KBM-7 (cell line): ENCODE data around the gene LINGO3.
A peak's percentile ranks its signal among the peaks of the same experiment; 100 is the strongest.

Experiments used
- DNase-seq: peaks from one replicate; pipeline ENCODE4 v3.0.0-alpha.2; 2015
- in situ Hi-C: fragments of 300-500 bp; cut with MboI; formaldehyde crosslinking; loops from 2 replicates; pipeline ENCODE4 v1.14.3; 2020; ENCODE audit warnings: low sequenced_read_pairs, low pct_unique_long_range_greater_than_20kb, mixed read lengths

LINGO3 gene

DNA sequence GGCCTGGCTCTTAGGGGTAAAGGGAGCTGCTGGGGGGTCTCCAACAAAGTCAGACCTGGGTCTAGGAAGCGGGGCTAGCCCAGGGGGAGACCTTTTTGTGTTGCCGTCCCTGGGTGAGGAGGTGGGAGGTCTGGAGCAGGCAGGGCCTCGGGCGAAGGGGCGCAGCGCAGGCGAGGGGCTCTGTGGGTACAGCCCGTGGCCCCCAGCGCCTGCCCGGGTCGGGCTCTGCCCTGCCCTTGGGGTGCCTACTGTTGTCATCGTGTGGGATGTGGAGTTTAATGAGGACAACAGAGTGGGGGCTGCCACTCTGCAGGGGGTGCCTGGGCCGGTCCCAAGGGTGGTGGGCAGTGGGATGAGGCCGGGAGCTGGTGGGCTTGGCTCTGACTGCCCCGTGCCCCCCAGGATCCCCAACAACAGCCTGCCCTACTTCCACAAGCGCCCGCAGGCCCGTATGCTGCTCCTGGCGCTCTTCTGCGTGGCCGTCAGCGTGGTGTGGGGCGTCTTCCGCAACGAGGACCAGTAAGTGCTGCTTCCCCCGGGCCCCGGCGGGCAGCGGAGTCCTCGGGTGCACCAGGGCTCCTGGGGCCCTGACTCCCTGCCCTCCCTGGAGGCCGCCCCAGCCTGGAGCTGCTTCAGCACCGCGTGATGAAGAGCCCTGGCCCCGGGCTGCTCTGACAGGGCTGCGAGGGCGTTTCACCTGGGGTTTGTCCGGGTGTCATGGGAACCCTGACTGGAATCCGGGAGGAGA is 32.7 kb upstream of the LINGO3 start:
- in situ Hi-C loops: no loop called here
- no peak for DNase-seq

DNA sequence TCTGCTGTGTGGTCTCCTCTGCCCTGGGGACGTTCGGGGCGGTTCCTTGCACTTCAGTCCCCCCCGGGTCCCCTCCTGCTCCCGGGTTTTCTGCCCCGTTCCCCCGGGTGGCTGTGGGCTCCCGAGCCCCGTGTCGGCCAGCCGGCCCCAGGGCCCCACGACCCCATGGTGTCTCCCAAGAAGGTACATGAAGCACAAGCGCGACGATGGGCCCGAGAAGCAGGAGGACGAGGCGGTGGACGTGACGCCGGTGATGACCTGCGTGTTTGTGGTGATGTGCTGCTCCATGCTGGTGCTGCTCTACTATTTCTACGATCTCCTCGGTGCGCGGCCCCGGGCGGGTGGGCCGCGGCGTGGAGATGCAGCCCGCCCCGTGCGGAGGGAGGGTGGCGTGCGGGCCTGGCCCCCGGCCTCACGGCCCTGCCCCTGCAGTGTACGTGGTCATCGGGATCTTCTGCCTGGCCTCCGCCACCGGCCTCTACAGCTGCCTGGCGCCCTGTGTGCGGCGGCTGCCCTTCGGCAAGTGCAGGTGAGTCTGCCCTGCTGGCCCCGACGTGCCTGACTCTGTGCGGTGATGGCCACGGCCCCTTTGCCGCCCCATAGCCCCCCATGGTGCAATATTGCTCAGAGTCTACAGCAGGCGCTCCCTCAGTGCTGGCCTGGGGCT is 31.8 kb upstream of the LINGO3 start:
- in situ Hi-C loops: no loop called here
- no peak for DNase-seq

DNA sequence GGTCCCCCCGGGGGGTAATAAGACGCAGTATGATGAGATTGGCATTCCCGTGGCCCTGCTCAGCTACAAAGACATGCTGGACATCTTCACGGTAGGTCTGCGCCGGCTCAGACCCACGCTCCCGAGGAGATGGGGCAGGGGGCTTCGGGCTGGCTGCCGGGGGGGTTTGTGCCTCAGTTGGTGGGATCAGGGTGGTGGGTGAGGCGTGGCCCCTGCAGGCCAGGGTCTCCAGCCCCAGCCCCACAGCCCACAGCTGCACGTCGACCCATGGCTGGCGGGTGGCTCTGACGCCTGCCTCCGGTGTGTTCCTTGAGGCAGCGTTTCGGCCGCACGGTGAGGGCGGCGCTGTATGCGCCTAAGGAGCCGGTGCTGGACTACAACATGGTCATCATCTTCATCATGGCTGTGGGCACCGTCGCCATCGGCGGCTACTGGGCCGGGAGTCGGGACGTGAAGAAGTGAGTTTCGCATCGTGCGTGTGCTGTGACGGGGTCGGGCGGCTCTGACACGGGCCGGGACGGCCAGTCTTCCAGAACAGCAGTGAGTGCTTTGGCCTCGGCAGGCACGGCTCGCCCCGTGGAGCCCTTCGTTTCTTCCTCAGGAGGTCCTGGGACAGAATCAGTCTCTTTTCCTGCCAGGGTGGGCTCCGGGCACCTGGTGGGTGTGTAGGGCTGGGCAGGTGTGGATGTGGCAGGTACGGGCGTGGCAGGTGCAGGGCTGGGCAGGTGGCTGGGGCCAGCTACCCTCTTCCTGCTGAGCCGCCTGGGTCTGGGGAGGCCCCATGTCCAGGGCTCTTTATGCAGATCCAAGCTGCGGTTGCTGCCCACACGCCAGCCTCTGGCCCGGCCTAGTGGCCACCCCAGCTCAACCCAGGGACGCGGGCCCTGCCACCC is 31.0 kb upstream of the LINGO3 start:
- in situ Hi-C loops: no loop called here
- no peak for DNase-seq

DNA sequence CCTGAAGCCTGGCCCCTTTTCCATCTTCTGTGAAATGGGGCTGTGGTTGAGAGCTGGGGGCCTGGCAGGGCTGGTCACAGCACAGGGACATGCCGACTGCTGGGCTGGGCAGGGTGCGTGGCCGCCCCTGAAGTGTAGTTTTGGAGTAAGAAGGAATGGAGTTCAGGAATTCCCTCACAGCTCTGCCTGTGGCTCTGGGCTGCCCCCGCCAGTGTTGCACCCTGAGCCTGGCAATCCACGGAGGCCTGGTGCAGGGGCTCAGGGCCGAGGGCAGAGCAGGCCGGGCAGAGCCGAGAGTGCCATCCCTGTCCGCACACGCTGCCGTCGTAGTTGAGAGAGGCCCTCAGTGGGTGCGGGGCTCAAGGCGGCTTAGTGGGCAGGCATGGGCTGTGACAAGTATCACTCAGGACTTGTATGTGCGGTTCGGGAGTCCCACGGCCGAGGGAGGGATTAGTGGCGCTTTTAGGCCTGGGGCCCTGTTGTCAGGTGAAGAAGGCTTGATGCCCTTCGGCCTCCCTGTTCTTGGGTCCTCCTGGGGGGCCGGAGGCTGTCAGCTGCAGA is 30.2 kb upstream of the LINGO3 start:
- in situ Hi-C loops: no loop called here
- DNase-seq: no peak

DNA sequence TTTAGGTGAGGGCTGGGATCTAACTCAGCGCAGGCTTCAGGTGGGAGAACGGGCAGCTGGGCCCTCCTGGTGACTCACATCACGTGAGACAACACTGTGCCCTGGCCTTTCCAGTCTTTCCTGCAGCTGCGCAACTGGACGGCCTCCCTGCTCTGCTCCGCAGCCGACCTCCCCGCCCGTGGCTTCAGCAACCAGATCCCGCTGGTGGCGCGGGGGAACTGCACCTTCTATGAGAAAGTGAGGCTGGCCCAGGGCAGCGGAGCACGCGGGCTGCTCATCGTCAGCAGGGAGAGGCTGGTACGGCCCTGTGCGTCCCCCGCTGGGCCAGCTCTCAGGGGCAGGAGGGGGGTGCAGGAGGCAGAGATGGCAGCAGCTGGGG is 29.4 kb upstream of the LINGO3 start:
- in situ Hi-C loops: no loop called here
- peak; percentile 26 for DNase-seq

DNA sequence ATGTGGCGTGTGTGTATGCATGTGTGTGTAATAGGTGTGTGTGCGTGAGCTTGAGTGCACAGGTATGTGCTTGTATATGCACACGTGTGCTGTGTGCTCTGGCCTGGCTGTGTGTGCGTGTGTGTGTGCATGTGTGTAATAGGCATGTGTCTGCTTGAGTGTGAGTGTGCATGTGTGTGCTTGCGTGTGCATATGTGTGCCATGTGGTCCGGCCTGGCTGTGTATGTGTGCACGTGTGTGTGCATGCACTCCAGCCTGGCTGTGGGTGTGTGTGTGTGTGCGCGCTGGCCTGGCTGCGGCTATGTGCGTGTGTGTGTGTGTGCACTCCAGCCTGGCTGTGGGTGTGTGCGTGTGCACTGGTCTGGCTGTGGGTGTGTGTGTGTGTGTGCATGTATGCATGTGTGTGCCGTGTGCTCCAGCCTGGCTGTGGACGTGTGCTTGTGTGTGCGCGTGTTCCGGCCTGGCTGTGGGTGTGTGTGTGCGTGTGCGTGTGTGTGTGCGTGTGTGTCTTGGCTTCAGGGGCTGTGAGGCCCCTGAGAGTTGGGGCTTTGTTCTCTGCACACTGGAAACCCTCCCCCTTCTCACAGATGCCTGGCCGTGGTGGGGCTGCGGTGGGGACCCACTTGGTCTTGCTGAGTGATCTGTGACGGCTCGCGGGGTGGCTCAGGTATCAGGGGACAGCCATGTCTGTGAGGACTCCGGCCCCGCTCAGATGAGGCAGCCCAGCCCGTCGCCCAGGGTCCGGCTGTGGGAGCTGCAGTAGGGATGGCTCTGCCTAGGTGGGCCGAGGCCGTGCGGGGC is 28.8 kb upstream of the LINGO3 start:
- DNase-seq: no peak
- in situ Hi-C loops: no loop called here

DNA sequence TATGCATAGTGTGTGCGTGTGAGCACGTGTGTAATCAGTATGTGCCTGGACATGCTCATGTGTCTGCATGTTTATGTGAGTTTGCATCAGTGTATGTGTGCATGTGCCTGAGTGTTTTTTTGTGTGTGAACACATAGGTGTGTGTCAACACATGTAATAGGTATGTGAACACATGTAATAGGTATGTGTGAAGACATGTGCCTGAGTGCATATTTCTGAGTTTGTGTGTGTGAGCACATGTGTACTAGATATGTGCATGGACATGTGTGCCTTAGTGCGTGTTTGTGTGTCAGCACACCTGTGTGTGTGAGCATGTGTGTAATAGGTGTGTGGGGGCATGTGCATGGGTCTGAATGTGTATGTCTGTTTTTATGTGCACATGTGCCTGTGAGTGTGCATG is 27.9 kb upstream of the LINGO3 start:
- in situ Hi-C loops: no loop called here
- DNase-seq: no peak

DNA sequence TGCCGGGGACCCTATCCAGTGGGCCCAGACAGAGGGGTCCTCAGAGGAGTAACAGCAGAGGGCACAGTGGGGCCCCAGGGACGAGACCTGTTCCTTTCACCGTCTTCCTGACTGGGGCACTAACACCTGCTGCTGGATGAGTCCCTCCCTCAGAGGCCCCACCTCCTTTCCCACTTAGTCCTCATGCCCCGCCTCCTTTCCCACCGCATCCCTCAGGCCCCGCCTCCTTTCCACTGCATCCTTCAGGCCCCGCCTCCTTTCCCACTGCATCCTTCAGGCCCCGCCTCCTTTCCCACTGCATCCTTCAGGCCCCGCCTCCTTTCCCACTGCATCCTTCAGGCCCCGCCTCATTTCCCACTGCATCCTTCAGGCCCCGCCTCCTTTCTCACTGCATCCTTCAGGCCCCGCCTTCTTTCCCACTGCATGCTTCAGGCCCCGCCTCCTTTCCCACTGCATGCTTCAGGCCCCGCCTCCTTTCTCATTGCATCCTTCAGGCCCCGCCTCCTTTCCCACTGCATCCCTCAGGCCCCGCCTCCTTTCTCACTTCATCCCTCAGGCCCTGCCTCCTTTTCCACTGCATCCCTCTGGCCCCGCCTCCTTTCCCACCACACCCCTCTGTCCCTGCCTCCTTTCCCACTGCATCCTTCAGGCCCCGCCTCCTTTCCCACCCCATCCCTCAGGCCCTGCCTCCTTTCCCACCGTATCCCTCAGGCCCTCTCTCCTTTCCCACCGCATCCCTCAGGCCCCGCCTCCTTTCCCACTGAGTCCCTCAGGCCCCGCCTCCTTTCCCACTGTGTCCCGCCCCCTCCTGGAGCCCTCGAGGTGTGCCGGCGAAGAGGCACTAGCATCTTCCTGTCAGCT is 27.3 kb upstream of the LINGO3 start:
- in situ Hi-C loops: no loop called here
- DNase-seq: no peak

DNA sequence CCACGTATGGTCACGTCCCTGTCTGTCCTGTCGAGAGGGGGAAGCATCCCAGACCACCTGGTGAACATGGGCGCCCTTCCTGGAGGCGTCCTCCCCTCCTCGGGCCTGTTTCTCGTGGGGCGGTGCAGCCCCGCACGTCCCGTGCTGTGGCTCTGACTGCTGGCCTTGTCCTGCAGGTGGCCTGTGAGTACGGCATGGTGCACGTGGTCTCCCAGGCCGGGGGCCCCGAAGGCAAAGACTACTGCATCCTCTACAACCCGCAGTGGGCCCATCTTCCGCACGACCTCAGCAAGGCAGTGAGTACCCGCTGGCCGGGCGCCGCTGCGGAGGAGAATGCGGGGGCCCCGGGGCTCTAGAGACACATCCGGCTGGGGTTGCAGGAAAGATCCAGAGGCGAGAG is 26.5 kb upstream of the LINGO3 start:
- in situ Hi-C loops: no loop called here

DNA sequence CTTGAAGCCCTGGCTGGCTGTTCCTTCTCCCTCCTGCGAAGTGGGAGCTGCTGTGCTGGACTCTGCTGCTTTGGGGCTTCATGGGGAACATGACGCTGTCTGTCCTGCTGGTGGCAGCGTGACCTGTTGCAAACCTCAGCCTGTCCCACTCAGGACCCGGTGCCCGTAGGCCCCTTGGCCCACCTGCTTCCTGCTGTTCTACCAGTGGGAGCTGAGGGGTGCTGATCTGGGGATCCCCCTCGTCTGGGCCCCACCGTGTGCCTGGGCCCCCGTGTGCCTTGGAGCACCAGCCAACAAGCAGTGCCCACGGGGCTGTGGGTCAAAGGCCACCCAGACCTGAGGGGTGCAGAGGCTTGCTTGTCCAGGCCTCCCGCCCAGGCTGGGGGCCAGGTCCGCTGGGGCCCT is 25.9 kb upstream of the LINGO3 start:
- in situ Hi-C loops: no loop called here
- no peak for DNase-seq

More for the DNA sequence above, 26.5 kb upstream of the LINGO3 start:
- DNase-seq: no peak

DNA sequence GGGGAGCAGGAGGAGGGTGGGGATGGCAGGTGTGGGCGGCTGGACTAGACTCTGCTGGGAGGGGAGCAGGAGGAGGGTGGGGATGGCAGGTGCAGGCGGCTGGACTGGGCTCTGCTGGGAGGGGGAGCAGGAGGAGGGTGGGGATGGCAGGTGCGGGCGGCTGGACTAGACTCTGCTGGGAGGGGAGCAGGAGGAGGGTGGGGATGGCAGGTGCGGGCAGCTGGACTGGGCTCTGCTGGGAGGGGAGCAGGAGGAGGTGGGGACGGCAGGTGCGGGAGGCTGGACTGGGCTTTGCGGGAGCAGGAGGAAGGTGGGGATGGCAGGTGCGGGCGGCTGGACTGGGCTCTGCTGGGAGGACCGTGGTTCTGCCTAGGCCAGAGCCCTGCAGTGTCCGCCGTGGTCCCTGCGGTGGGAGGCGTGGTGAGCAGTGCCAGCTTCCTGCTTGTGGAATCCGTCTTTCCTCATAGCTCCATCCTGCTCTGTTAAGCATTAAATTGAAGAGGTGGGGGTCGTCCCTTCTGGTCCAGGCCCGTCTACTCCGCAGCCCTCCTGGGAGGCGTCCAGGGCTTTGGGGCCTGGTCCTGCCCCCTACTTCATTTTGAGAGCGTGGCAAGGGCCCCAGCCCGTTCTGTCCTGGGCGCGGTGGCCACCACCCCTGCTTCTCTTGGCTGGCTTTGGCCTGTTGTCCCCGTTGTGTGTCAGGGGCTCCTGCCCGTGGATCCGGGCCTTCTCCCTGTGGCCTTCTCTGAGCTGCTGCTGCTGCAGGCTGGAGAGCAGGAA is 25.3 kb upstream of the LINGO3 start:
- in situ Hi-C loops: no loop called here
- no peak for DNase-seq

DNA sequence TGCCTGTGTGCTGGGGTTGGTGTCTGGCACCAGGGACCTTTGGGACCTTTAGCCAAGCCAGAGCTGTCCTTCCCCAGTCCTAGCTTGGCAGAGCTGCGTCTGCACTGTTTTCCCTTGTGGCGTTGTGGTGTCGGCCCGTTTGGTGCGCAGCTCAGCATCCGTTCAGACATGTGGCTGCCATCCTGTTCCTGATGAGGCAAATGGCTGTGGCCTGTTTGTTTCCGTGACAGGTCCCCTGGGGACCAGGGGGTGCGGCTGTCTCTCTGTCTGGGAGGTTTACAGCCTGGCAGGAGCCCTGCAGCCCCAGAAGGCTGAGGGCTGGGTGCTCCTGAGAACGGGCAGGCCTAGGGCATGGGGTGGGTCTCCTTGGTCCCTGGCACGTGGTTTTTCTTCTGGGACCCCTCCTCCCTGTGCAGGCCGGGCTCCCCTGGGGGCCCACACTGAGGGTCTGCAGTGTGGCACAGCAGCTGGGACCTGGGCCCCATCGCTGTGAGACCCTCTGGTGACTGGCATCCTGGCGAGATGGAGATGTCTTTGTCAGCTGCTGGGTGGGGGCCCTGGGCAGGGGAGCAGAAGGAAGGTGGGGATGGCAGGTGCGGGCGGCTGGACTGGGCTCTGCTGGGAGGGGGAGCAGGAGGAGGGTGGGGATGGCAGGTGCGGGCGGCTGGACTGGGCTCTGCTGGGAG is 24.5 kb upstream of the LINGO3 start:
- DNase-seq: no peak
- in situ Hi-C loops: no loop called here

DNA sequence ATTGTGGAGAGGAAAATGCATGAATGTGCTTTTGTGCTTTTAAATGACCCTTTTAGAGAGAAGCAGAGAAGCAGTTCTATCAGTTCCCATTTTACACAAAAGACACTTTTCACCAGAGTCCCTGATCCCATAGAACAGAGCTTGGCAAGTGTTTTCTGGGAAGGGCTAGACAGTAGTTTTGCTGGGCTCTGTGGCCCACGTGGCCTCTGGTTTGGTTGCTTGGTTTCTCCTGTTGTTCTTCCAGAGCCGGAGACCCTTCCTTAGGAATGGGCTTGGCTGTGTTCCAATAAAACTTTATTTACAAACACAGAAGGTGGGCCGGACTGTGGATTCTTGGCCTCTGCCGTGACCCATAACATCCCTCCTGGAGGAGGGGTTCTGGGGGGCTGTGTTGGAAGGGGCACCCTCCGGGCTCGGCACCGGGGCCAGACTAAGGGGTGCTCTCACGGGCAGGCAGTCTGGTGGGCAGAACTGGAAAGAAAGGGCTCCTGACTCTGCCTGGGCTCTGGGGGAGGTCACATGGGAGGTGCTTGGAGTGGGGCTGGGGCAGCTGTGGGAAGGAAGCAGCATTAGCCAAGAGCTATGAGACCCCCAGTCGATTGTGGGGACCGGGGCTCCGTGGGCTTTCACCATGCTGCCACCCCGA is 23.8 kb upstream of the LINGO3 start:
- in situ Hi-C loops: no loop called here
- no peak for DNase-seq

DNA sequence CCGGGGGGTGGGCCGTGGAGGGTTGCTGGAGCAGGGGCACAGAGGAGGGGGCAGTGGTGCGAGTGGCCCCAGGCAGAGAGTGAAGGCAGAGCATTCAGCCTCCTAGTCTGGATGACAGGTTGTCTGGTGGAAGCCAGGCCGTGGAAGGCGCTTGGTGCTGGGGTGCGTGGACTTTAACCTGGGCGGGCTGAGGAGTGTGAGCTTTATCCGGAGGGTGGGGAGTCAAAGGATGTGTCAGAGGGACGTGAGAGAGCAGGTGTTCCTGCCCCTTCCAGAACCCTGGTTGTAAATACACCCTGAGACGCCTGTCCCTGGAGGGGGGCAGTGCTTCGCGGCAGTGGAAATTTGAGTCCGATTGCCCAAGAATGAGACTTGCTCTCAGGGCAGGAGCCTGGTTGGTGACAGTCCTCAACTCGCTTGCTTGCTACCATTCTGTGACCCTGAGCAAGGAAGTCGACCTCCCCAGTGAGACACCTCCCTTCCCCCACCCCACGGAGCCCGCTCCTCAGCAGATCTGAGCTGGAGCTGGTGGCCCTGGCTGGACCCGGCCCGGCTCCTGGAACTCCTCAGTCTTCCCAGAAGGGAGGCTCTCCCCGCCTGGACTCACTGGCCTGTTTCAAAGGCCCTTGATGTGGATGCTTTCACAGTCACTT is 22.8 kb upstream of the LINGO3 start:
- DNase-seq: no peak
- in situ Hi-C loops: no loop called here

DNA sequence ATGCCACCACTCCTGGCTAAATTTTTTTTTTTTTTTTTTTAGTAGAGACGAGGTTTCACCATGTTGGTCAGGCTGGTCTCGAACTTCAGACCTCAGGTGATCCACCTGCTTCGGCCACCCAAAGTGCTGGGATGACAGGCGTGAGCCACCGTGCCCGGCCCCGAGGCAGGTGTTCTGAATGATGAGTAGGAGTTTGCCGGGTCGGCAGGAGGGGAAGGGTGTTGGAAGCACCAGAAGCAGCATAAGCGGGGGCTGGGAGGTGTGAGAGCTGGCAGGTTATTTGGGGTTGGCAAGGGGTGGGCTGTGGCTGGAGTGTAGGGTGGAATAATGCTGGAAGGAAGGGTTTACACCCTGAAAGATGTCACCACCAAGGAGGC is 22.3 kb upstream of the LINGO3 start:
- in situ Hi-C loops: no loop called here
- DNase-seq: no peak

DNA sequence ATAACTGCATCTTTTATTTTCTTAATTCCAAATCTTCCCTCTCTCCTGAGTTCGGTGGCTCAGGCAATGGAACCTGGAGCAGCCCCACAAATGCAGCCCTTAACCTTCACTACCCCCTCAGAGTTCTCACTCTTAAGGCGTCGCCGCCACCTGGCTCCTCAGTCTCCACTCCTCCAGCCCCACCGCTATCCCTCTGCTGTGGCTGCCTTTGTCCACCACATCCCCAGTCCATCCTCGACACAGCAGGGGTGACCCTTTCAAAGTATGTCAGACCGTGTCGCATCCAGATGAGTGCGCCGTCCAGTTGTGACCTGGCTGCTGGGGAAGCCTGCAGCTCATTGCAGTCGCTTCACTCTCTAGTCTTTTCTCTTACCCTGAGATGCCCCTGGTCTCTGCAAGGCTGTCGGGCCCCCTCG is 21.6 kb upstream of the LINGO3 start:
- DNase-seq: no peak
- in situ Hi-C loops: no loop called here
